ENCODE data around the gene SRSF12. TPM values are rescaled to one million over a fixed set of nuclear protein-coding genes. Genes with fewer than 3 reads are reported as not detected.

The SRSF12 gene
- total RNA-seq, 2 experiments from 2014 or later, result not detected

DNA sequence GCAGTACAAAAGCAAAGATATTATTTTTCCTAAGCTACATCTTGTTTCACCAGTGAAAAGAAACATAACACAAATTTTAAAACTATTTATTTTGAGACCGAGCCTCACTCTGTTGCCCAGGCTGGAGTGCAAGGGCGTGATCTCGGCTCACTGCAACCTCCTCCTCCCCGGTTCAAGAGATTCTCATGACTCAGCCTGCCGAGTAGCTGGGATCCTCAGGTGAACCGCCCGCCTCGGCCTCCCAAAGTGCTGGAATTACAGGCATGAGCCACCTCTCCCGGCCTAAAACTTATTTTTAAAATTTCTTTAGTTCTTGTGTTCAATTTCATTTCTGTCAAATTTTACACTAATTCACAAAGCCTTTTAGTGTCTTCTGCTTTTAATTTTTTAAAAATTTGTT is 5.9 kb downstream of the SRSF12 start:
- Mint-ChIP-seq H3K36me3 (ENCODE audit: low read depth) (no peaks in the 10 kb centered on the region), H3K4me1 (ENCODE audit: low read depth) (peaks cover 4% of the 10 kb centered on the region), H3K27me3 (peaks cover 15% of the 10 kb centered on the region), H3K9me3 (no peaks in the 10 kb centered on the region), H3K27ac (no peak overlapping the region), H3K4me3 (no peak overlapping the region)
- Histone ChIP-seq H3K27ac (ENCODE audit: low read depth in 1 of 2, low read length in 2 of 2) (no peak overlapping the region), H3K36me3 (ENCODE audit: insufficient read depth, low read length) (no peaks in the 10 kb centered on the region), H3K9me3 (ENCODE audit: control insufficient read depth in 1 of 2, insufficient read depth in 1 of 2, low read length in 2 of 2) (no peaks in the 10 kb centered on the region), H3K4me3 (ENCODE audit: low read length) (no peak overlapping the region), H3K27me3 (ENCODE audit: control insufficient read depth in 1 of 2, insufficient read depth in 2 of 2, low read length in 2 of 2) (peaks cover 2 to 5% of the 10 kb centered on the region in 2 experiments), H3K4me1 (ENCODE audit: insufficient read depth, low read length) (peaks cover 2% of the 10 kb centered on the region)
- no peak for ATAC-seq (ENCODE audit: poor library complexity)
- no peak for DNase-seq
- intact Hi-C loops (cut with DNase I, micrococcal nuclease), result no loop called here
- ChIA-PET CTCF (no interaction called here), POLR2A (no interaction called here)
- TF ChIP-seq CTCF (IDR thresholded peaks at IDR 0.05), result no peak

- no peak for DNase-seq
- H3K27me3 Mint-ChIP-seq, result peaks cover 4% of the 10 kb centered on the region
- TF ChIP-seq CTCF (IDR thresholded peaks at IDR 0.05), result no peak
- POLR2A ChIA-PET, result interaction anchor here (0.6 kb wide), 1 partner anchor 127 kb away, joined by 3 read pairs; no protein-coding TSS in a partner anchor
- no peaks in the 10 kb centered on the region for H3K4me1 Mint-ChIP-seq (ENCODE audit: low read depth)
- intact Hi-C loops (cut with DNase I, micrococcal nuclease), result no loop called here
- no peaks in the 10 kb centered on the region for H3K9me3 Mint-ChIP-seq
- H3K4me3 Mint-ChIP-seq, result no peak overlapping the region
- Histone ChIP-seq H3K36me3 (ENCODE audit: insufficient read depth, low read length) (no peaks in the 10 kb centered on the region), H3K27me3 (ENCODE audit: control insufficient read depth in 1 of 2, insufficient read depth in 2 of 2, low read length in 2 of 2) (no peaks in the 10 kb centered on the region), H3K9me3 (ENCODE audit: control insufficient read depth in 1 of 2, insufficient read depth in 1 of 2, low read length in 2 of 2) (no peaks in the 10 kb centered on the region), H3K27ac (ENCODE audit: low read depth in 1 of 2, low read length in 2 of 2) (no peak overlapping the region), H3K4me1 (ENCODE audit: insufficient read depth, low read length) (no peaks in the 10 kb centered on the region), H3K4me3 (ENCODE audit: low read length) (no peak overlapping the region)
- H3K36me3 Mint-ChIP-seq (ENCODE audit: low read depth), result no peaks in the 10 kb centered on the region
- no peak for ATAC-seq (ENCODE audit: poor library complexity)
- CTCF ChIA-PET, result no interaction called here
- no peak overlapping the region for H3K27ac Mint-ChIP-seq
These were observed 7.6 kb downstream of the SRSF12 start for GRCh38 chr6:89110284-89110683.

- no peaks in the 10 kb centered on the region for H3K27me3 ChIP-seq (ENCODE audit: control insufficient read depth in 1 of 2, insufficient read depth in 2 of 2, low read length in 2 of 2)
- no peak overlapping the region for H3K4me3 Mint-ChIP-seq
- H3K27me3 Mint-ChIP-seq, result no peaks in the 10 kb centered on the region
These were observed 17.8 kb downstream of the SRSF12 start for GRCh38 chr6:89100114-89100513.

More at GRCh38 chr6:89100114-89100513, 17.8 kb downstream of the SRSF12 start:
- ATAC-seq (ENCODE audit: poor library complexity) (no peak), DNase-seq (no peak)
- H3K36me3 Mint-ChIP-seq (ENCODE audit: low read depth), result no peaks in the 10 kb centered on the region
- intact Hi-C loops (cut with DNase I, micrococcal nuclease), result no loop called here
- Histone ChIP-seq H3K4me3 (ENCODE audit: low read length) (no peak overlapping the region), H3K27ac (ENCODE audit: low read depth in 1 of 2, low read length in 2 of 2) (no peak overlapping the region), H3K9me3 (ENCODE audit: control insufficient read depth in 1 of 2, insufficient read depth in 1 of 2, low read length in 2 of 2) (no peaks in the 10 kb centered on the region), H3K36me3 (ENCODE audit: insufficient read depth, low read length) (no peaks in the 10 kb centered on the region), H3K4me1 (ENCODE audit: insufficient read depth, low read length) (no peaks in the 10 kb centered on the region)
- no peaks in the 10 kb centered on the region for H3K9me3 Mint-ChIP-seq
- POLR2A ChIA-PET, result interaction anchor here (1.7 kb wide), 1 partner anchor 20 kb away, joined by 6 read pairs; the partner anchor contains the start of gene PNRC1
- no peaks in the 10 kb centered on the region for H3K4me1 Mint-ChIP-seq (ENCODE audit: low read depth)
- CTCF ChIA-PET, result interaction anchor here (0.6 kb wide), 1 partner anchor 243 kb away, joined by 3 read pairs; no protein-coding TSS in a partner anchor
- TF ChIP-seq CTCF (IDR thresholded peaks at IDR 0.05), result no peak
- H3K27ac Mint-ChIP-seq, result no peak overlapping the region

Measured in CD4-positive, alpha-beta T cell (primary cell).